IPS-18a (cell line): ENCODE results near the gene RNF169.
"Not testable (repeated sequence)": the region's sequence is repeated elsewhere in the genome, so short reads cannot be mapped to it uniquely, and the experiment has no call there.

Experiments used
- H3K27ac ChIP-seq: one replicate; pipeline ENCODE4 v1.5.1; 2013; ENCODE audit warnings: low read length
- H3K27me3 ChIP-seq: one replicate; pipeline ENCODE4 v1.6.1; 2013; ENCODE audit warnings: mild to moderate bottlenecking, low read length; ENCODE audit not compliant: control insufficient read depth, insufficient read depth
- H3K36me3 ChIP-seq: one replicate; pipeline ENCODE4 v1.6.1; 2013; ENCODE audit warnings: low read depth, low read length; ENCODE audit not compliant: control insufficient read depth
- H3K4me1 ChIP-seq: one replicate; pipeline ENCODE4 v1.6.1; 2013; ENCODE audit warnings: low read depth, low read length; ENCODE audit not compliant: control insufficient read depth
- H3K4me3 ChIP-seq: one replicate; pipeline ENCODE4 v1.5.1; 2013; ENCODE audit warnings: low read length
- H3K9ac ChIP-seq: one replicate; pipeline ENCODE4 v1.6.1; 2013; ENCODE audit warnings: mild to moderate bottlenecking, low read length, moderate library complexity
- H3K9me3 ChIP-seq: one replicate; pipeline ENCODE4 v1.6.1; 2013; ENCODE audit warnings: low read depth, low read length; ENCODE audit not compliant: control insufficient read depth

Gene RNF169

GRCh38 chr11:74806267-74806666 is 57.6 kb downstream of the RNF169 start:
- H3K4me1 ChIP-seq: no peaks in the 10 kb centered on the region
- H3K36me3 ChIP-seq: peaks cover 5% of the 10 kb centered on the region
- H3K27me3 ChIP-seq: no peaks in the 10 kb centered on the region
- H3K9ac ChIP-seq: no peak overlapping the region
- H3K27ac ChIP-seq: no peak overlapping the region
- H3K9me3 ChIP-seq: no peaks in the 10 kb centered on the region
- H3K4me3 ChIP-seq: no peak overlapping the region

DNA sequence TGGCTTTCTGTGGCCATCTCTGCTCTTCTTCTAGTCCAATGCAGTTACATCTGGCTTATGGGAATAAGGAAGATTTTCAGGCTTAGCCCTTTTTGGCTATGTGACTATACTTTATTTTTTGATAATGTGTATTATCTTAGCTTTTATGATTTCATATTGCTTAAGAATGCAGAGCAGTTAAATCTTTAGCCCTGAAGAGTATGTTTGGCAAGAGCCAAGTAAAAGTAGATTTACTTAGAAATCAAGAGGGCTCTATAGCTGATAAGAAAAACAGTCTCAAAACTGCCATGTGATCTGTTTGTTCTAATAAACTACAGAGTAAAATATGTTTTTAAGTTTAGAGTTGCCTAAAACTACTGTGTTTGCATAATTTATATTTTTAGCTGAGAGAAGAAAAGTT is 61.2 kb downstream of the RNF169 start:
- no peak overlapping the region for H3K9ac ChIP-seq
- no peak overlapping the region for H3K27ac ChIP-seq
- H3K9me3 ChIP-seq: no peaks in the 10 kb centered on the region
- H3K4me1 ChIP-seq: no peaks in the 10 kb centered on the region
- H3K27me3 ChIP-seq: no peaks in the 10 kb centered on the region
- H3K36me3 ChIP-seq: peaks cover 10% of the 10 kb centered on the region
- H3K4me3 ChIP-seq: no peak overlapping the region

DNA sequence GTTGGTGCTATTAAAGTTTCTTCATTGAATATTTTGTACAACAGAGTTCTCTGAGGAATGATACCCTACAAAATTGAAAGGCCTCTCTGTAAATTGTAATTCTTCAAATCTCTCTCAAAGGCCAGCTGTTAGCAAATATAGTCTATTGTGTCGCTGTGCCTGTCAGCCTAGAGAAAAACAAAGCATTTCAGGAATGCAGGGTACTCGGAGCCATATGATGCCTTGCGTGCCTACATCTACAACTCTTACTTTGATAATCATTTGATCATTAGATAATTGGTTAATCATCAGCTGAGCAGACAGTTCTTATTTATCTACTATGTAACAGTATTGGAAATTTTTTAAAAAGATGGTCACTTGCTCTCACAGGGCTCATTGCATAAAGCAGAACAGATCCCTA is 67.3 kb downstream of the RNF169 start:
- H3K36me3 ChIP-seq: peaks cover 8% of the 10 kb centered on the region
- no peaks in the 10 kb centered on the region for H3K4me1 ChIP-seq
- no peaks in the 10 kb centered on the region for H3K27me3 ChIP-seq
- H3K9me3 ChIP-seq: no peaks in the 10 kb centered on the region
- no peak overlapping the region for H3K27ac ChIP-seq
- H3K4me3 ChIP-seq: no peak overlapping the region
- no peak overlapping the region for H3K9ac ChIP-seq

GRCh38 chr11:74816664-74817063 is 68.0 kb downstream of the RNF169 start:
- Histone ChIP-seq H3K36me3 (peaks cover 8% of the 10 kb centered on the region), H3K9ac (no peak overlapping the region), H3K9me3 (no peaks in the 10 kb centered on the region), H3K4me3 (no peak overlapping the region), H3K27me3 (no peaks in the 10 kb centered on the region), H3K27ac (no peak overlapping the region), H3K4me1 (no peaks in the 10 kb centered on the region)

GRCh38 chr11:74818283-74818946 is 69.8 kb downstream of the RNF169 start:
- Histone ChIP-seq H3K9ac (no peak overlapping the region), H3K36me3 (peaks cover 3% of the 10 kb centered on the region), H3K4me1 (no peaks in the 10 kb centered on the region), H3K27me3 (no peaks in the 10 kb centered on the region), H3K9me3 (peaks cover 3% of the 10 kb centered on the region), H3K4me3 (no peak overlapping the region), H3K27ac (no peak overlapping the region)

DNA sequence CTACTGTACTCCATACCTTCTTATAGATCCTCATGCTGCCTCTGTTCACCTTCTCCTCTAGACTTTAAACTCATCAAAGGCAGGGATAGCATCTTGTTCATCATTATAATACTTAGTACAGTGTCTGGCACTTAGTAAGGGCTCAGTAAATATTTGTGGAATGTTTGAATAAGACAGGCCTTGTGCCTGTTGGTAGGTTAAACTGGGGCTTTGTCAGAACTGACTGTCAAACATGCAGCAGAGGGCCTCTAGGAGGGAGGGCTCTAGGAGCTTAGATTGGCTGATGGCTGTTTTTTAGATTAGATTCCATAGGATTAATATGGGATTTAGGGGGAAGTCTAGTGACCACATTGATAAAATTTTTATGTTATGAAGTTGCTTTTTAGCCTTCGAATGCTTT is 70.8 kb downstream of the RNF169 start:
- no peaks in the 10 kb centered on the region for H3K27me3 ChIP-seq
- H3K9ac ChIP-seq: no peak overlapping the region
- no peak overlapping the region for H3K27ac ChIP-seq
- H3K36me3 ChIP-seq: peaks cover 3% of the 10 kb centered on the region
- no peaks in the 10 kb centered on the region for H3K4me1 ChIP-seq
- H3K9me3 ChIP-seq: peaks cover 8% of the 10 kb centered on the region
- H3K4me3 ChIP-seq: no peak overlapping the region

- H3K36me3 ChIP-seq: peaks cover 3% of the 10 kb centered on the region
- H3K9me3 ChIP-seq: peaks cover 8% of the 10 kb centered on the region
- H3K27ac ChIP-seq: no peak overlapping the region
- no peak overlapping the region for H3K9ac ChIP-seq
- no peak overlapping the region for H3K4me3 ChIP-seq
- no peaks in the 10 kb centered on the region for H3K4me1 ChIP-seq
- no peaks in the 10 kb centered on the region for H3K27me3 ChIP-seq
Measured at GRCh38 chr11:74820763-74821162, 72.1 kb downstream of the RNF169 start.

GRCh38 chr11:74822170-74822569 is 73.5 kb downstream of the RNF169 start:
- Histone ChIP-seq H3K27me3 (no peaks in the 10 kb centered on the region), H3K9me3 (peaks cover 20% of the 10 kb centered on the region), H3K27ac (no peak overlapping the region), H3K36me3 (peaks cover 3% of the 10 kb centered on the region), H3K9ac (no peak overlapping the region), H3K4me3 (no peak overlapping the region), H3K4me1 (no peaks in the 10 kb centered on the region)

GRCh38 chr11:74824285-74824982 is 75.8 kb downstream of the RNF169 start:
- no peak overlapping the region for H3K9ac ChIP-seq
- H3K27me3 ChIP-seq: no peaks in the 10 kb centered on the region
- no peak overlapping the region for H3K27ac ChIP-seq
- no peaks in the 10 kb centered on the region for H3K36me3 ChIP-seq
- no peak overlapping the region for H3K4me3 ChIP-seq
- no peaks in the 10 kb centered on the region for H3K4me1 ChIP-seq
- peaks cover 20% of the 10 kb centered on the region for H3K9me3 ChIP-seq

DNA sequence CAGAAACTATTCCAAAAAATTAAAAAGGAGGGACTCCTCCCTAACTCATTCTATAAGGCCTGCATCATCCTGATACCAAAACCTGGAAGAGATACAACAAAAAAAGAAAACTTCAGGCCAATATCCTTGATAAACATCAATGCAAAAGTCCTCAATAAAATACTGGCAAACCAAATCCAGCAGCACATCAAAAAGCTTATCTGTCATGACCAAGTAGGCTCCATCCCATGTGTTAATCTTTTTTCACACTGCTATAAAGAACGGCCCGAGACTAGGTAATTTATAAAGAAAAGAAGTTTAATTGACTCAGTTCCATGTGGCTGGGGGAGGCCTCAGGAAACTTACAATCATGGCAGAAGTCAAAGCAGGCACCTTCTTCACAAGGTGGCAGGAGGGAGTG is 76.9 kb downstream of the RNF169 start:
- not testable (repeated sequence) for H3K4me3 ChIP-seq, H3K4me1 ChIP-seq, H3K27ac ChIP-seq, H3K27me3 ChIP-seq, H3K36me3 ChIP-seq, H3K9ac ChIP-seq
- peaks cover 20% of the 10 kb centered on the region for H3K9me3 ChIP-seq

- no peak overlapping the region for H3K27ac ChIP-seq
- peaks cover 20% of the 10 kb centered on the region for H3K9me3 ChIP-seq
- no peaks in the 10 kb centered on the region for H3K27me3 ChIP-seq
- no peaks in the 10 kb centered on the region for H3K4me1 ChIP-seq
- H3K4me3 ChIP-seq: no peak overlapping the region
- H3K36me3 ChIP-seq: no peaks in the 10 kb centered on the region
- no peak overlapping the region for H3K9ac ChIP-seq
Measured at GRCh38 chr11:74826901-74827300, 78.3 kb downstream of the RNF169 start.

- Histone ChIP-seq H3K4me3 (no peak overlapping the region), H3K36me3 (peaks cover 30% of the 10 kb centered on the region), H3K4me1 (no peaks in the 10 kb centered on the region), H3K9me3 (no peaks in the 10 kb centered on the region), H3K27ac (no peak overlapping the region), H3K27me3 (no peaks in the 10 kb centered on the region), H3K9ac (no peak overlapping the region)
Measured at GRCh38 chr11:74837191-74837590, 88.5 kb downstream of the RNF169 start.
